Smooth muscle cell of the brain vasculature (primary cell): ENCODE measurements around the gene TRPM1.

Experiments
- DNase-seq: peaks from one replicate; pipeline ENCODE4 v3.0.0-alpha.2; 2012; ENCODE audit warnings: low read depth, low spot score

TRPM1 gene

GRCh38 chr15:31049682-31050615, 51.6 kb downstream of the TRPM1 start:
- no peak for DNase-seq

DNA sequence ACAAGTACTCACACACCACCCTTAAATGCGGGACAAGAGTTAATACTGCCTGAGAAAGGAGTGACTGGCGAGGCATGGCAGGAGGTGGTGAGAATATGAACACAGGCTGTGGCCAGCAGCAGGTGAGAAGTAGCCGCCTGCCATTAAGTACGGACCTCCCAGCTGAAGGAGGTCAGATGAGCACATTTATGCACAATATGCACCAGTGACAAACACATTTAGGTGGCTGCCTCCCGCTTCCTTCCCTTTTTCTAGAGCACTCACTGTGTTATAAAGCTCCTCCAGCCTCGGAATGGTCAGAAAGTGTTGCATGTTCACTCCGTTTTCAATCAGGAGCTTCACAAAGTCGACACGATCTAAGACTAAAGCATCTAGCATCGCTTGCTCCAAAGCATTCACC, 52.4 kb downstream of the TRPM1 start:
- DNase-seq = no peak

DNA sequence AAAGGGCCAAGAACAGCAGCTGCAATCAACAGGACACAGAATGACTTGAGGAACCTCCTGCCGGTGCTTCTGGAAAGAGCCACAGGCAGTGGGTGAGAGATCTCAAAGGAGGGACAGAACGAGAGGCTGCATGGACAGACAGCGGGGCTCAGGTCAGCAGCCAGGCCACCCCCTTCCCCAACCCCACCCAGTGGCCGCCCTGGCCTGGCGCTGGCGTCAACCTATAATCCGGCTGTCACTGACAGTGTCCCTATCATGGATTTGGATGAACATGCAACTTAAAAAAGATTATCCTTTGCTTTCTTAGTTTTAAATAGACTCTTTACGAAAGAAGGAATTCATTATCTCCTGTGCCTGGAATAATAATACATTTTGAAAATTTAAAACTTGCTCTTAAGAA, 54.1 kb downstream of the TRPM1 start:
- DNase-seq = no peak

GRCh38 chr15:31046759-31047359, 54.7 kb downstream of the TRPM1 start:
- DNase-seq = no peak

- DNase-seq = no peak
These were observed 55.9 kb downstream of the TRPM1 start for GRCh38 chr15:31045606-31046005.

GRCh38 chr15:31042751-31043150, 58.8 kb downstream of the TRPM1 start:
- DNase-seq = no peak

DNA sequence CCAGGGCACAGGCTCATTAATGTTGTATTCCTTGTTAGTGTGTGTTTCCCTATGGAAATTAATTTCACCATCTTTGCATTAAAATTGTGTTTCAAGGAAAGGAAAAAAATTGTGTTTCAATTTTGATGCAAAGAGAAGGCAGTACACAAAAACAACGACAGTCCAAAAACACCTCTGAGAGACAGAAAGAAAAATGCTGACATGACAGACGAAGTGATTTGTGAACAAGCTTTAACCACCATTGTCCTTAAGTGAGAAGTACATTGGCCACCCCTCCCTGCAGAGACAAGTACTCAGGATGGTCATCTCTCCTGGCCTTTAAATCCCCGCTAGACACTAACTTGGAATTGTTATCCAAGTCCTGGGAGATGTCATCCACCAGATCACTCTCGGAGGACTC, 59.9 kb downstream of the TRPM1 start:
- DNase-seq = no peak

DNA sequence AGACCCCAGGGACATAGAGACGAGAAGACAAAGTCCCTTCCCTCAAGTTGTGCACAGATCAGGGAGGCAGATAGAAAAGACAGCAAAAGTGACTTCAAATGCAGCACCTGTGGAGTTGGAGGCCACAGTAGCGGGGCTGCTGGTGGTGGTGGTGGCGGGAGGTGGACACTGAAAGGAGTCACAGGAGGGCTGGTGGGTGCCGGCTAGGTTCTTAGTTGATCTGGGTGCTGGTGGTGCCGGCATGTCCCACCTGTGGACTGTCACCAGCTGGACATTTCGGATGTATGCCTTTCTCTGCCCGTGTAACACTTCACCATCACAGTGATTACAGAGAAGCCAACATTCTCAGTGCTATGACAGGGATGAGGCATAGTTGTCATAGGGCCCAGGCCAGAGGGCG, 60.9 kb downstream of the TRPM1 start:
- no peak for DNase-seq

- no peak for DNase-seq
These were observed 61.6 kb downstream of the TRPM1 start for GRCh38 chr15:31039961-31040360.

DNA sequence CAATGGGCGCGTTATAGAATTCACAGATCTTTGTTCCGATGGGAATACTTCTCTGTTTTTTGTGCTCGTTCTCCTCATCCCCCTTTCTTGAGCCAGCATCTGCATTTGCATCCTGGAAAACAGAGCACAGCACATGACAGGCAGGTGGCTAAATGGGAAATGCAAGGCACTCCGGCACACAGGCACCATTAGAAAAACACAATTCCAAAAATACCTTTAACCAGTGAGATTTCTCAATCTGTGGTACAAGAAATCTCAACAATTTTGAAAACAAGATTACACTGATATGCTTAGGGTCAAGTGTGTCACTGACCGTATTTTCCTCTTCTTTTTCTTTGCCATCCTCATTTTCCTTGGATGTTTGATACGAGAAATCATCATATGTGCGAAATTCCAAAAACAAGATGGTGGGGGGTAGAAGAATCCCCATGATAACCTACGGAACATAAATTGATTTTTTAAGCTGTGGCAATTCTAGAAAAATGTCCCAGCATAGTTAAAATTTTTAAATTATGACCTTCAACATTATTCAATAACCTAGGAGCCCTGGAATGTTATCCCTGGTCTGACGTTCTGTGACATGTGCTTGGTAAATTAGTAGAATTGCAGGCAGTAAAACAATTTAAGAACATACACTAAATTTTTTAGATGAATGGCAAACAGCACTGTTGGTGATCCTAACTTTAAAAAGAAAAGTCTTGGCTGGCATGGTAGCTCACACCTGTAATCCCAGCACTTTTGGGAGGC, 63.6 kb downstream of the TRPM1 start:
- DNase-seq = no peak

GRCh38 chr15:31036783-31037182, 64.7 kb downstream of the TRPM1 start:
- DNase-seq = no peak

DNA sequence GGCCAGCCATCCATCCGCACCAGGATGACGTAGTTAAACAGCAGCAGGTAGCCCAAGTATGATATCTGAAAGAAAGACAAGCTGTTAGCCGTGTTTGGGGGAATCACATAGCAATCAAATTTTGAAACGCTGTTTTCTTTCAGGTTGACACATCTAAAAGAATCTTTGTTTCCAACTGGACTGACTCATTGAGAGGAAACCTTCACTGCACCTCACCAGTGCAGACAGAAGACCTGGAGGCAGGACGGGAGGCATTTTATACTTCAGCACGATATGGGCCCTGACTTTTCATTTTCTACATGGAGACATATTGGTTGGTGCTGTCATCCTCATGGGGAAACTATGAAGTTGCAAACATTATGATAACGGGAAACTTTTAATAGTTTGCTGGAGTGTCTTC, 65.9 kb downstream of the TRPM1 start:
- DNase-seq = no peak

- no peak for DNase-seq
These were observed 67.4 kb downstream of the TRPM1 start for GRCh38 chr15:31034152-31034551.

DNA sequence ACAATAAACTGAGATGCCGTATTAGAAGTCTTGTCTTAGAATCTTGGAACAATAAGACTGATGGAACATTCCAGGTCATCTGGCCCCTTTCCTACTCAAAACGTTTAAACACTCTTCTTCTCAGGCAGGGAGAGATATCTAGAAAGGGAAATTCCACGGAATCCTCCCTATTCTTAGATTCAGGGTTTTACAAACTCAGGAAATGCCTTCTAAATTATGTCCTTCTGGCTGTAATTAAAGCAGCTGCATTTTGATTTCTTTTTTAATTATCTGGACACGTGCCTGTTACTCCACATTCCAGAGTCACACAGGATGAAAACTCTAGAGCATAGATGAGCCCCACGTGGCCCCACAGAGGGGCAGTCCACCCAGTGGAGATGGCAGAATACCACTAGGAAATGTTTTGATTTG, 68.6 kb downstream of the TRPM1 start:
- DNase-seq = no peak

GRCh38 chr15:31031471-31032067, 70.0 kb downstream of the TRPM1 start:
- DNase-seq = no peak

- no peak for DNase-seq
These were observed 73.5 kb downstream of the TRPM1 start for GRCh38 chr15:31027910-31028578.

- no peak for DNase-seq
These were observed 75.5 kb downstream of the TRPM1 start for GRCh38 chr15:31025996-31026395.

GRCh38 chr15:31024979-31025378, 76.5 kb downstream of the TRPM1 start:
- no peak for DNase-seq

GRCh38 chr15:31024330-31024729, 77.2 kb downstream of the TRPM1 start:
- peak; percentile 57 for DNase-seq

- DNase-seq = no peak
These were observed 77.7 kb downstream of the TRPM1 start for GRCh38 chr15:31023841-31024240.

GRCh38 chr15:31021067-31021665, 80.4 kb downstream of the TRPM1 start:
- no peak for DNase-seq
